IMR-90 (cell line): Measurements from ENCODE around the gene CDC6. TPM values are rescaled to one million over a fixed set of nuclear protein-coding genes. Genes with fewer than 3 reads are reported as not detected.
"Not testable (repeated sequence)": the region's sequence is repeated elsewhere in the genome, so short reads cannot be mapped to it uniquely, and the experiment has no call there.

Experiments used
- ATAC-seq: fragments of 200-7000 bp; cut with Tn5 transposase; 2 replicates; pipeline ENCODE4 v1.9.1; 2020; ENCODE audit warnings: low read depth, mild to moderate bottlenecking, moderate library complexity
- BruUV-seq: library from RNA; stranded (reverse); fragments of 400-500 nt; replicated peaks from 2 replicates; lab custom pipeline; 2021; lab: Mats Ljungman, UMichigan
- CTCF ChIA-PET: fragments of 300-600 bp; formaldehyde crosslinking; extraction: SDS; loops from one replicate; lab custom pipeline; 2021; ENCODE audit warnings: antibody characterized with exemption; lab: Yijun Ruan, JAX
- POLR2A ChIA-PET: fragments of 300-600 bp; sonication (Branson Sonifier 250); formaldehyde crosslinking; loops from one replicate; lab custom pipeline; 2022; ENCODE audit warnings: antibody characterized with exemption; ENCODE audit not compliant: unreplicated experiment; lab: Charles Lee
- DNase-seq: peaks from one replicate; pipeline ENCODE4 v3.0.0; 2013
- H2AFZ ChIP-seq: replicated peaks from 2 replicates; pipeline ENCODE3; 2013; ENCODE audit warnings: low read length, mild to moderate bottlenecking; ENCODE audit not compliant: poor library complexity
- H2AK5ac ChIP-seq: 2 replicates; pipeline ENCODE4 v1.6.1; 2013; ENCODE audit warnings: low read depth, low read length, inconsistent platforms
- H2AK9ac ChIP-seq: replicated peaks from 2 replicates; pipeline ENCODE3; 2013; ENCODE audit warnings: mild to moderate bottlenecking, low read depth, low read length, moderate library complexity; ENCODE audit not compliant: poor library complexity
- H2BK120ac ChIP-seq: 2 replicates; pipeline ENCODE4 v1.6.1; 2013; ENCODE audit warnings: low read depth, low read length, inconsistent platforms
- H2BK15ac ChIP-seq: 3 replicates; pipeline ENCODE4 v1.6.1; 2013; ENCODE audit warnings: low read depth, low read length, inconsistent platforms
- H2BK20ac ChIP-seq: 2 replicates; pipeline ENCODE4 v1.6.1; 2013; ENCODE audit warnings: low read depth, mild to moderate bottlenecking, inconsistent platforms, low read length, moderate library complexity
- H2BK5ac ChIP-seq: 2 replicates; pipeline ENCODE4 v1.6.1; 2013; ENCODE audit warnings: mild to moderate bottlenecking, low read depth, low read length, inconsistent platforms; ENCODE audit not compliant: poor library complexity, severe bottlenecking
- H3K14ac ChIP-seq: replicated peaks from 2 replicates; pipeline ENCODE4 v1.6.1; 2013; ENCODE audit warnings: low read depth, low read length, inconsistent platforms
- H3K18ac ChIP-seq: 2 replicates; pipeline ENCODE4 v1.6.1; 2013; ENCODE audit warnings: low read depth, low read length, control low read depth
- H3K23ac ChIP-seq: 2 replicates; pipeline ENCODE4 v1.6.1; 2013; ENCODE audit warnings: low read depth, low read length, inconsistent platforms
- H3K27ac ChIP-seq: 2 replicates; pipeline ENCODE4 v1.5.1; 2013; ENCODE audit warnings: mild to moderate bottlenecking, control low read depth, low read length; ENCODE audit not compliant: insufficient read depth
- H3K27me3 ChIP-seq: 2 replicates; pipeline ENCODE4 v1.6.1; 2013; ENCODE audit warnings: low read length; ENCODE audit not compliant: control insufficient read depth, insufficient read depth
- H3K36me3 ChIP-seq: 2 replicates; pipeline ENCODE4 v1.6.1; 2013; ENCODE audit warnings: low read length, mixed read lengths; ENCODE audit not compliant: control insufficient read depth, insufficient read depth
- H3K4ac ChIP-seq: 2 replicates; pipeline ENCODE4 v1.6.1; 2013; ENCODE audit warnings: low read depth, low read length, inconsistent platforms
- H3K4me1 ChIP-seq: 2 replicates; pipeline ENCODE4 v1.6.1; 2013; ENCODE audit warnings: low read length, mixed read lengths; ENCODE audit not compliant: control insufficient read depth, insufficient read depth
- H3K4me2 ChIP-seq: 2 replicates; pipeline ENCODE4 v1.6.1; 2013; ENCODE audit warnings: low read depth, mild to moderate bottlenecking, control low read depth, low read length, moderate library complexity
- H3K4me3 ChIP-seq: 2 replicates; pipeline ENCODE4 v1.5.1; 2013; ENCODE audit warnings: low read depth, mild to moderate bottlenecking, control low read depth, low read length, moderate library complexity; ENCODE audit not compliant: insufficient read depth
- H3K56ac ChIP-seq: 2 replicates; pipeline ENCODE4 v1.6.1; 2013; ENCODE audit warnings: low read length, inconsistent platforms; ENCODE audit not compliant: insufficient read depth; ENCODE audit errors: extremely low read depth
- H3K79me1 ChIP-seq, 2 experiments: 2 replicates each; pipeline ENCODE4 v1.6.1; 2013; ENCODE audit warnings: low read length in 2 of 2, inconsistent platforms in 1 of 2, low read depth in 1 of 2
- H3K9ac ChIP-seq: 2 replicates; pipeline ENCODE4 v1.6.1; 2013; ENCODE audit warnings: low read depth, low read length, control low read depth
- H3K9me1 ChIP-seq: 2 replicates; pipeline ENCODE4 v1.6.1; 2013; ENCODE audit warnings: low read length, inconsistent platforms; ENCODE audit not compliant: insufficient read depth
- H3K9me3 ChIP-seq: 2 replicates; pipeline ENCODE4 v1.6.1; 2013; ENCODE audit warnings: low read length; ENCODE audit not compliant: control insufficient read depth, insufficient read depth
- H4K20me1 ChIP-seq: 2 replicates; pipeline ENCODE4 v1.6.1; 2013; ENCODE audit warnings: low read length, inconsistent platforms; ENCODE audit not compliant: insufficient read depth
- H4K5ac ChIP-seq: 2 replicates; pipeline ENCODE4 v1.6.1; 2013; ENCODE audit warnings: mild to moderate bottlenecking, low read depth, low read length, control low read depth
- H4K8ac ChIP-seq, 2 experiments: 2 replicates each; pipeline ENCODE4 v1.6.1; 2013; ENCODE audit warnings: low read depth in 2 of 2, low read length in 2 of 2, control low read depth in 1 of 2, inconsistent platforms in 1 of 2
- H4K91ac ChIP-seq: 2 replicates; pipeline ENCODE4 v1.6.1; 2013; ENCODE audit warnings: low read depth, low read length, inconsistent platforms; ENCODE audit not compliant: insufficient read depth
- BHLHE40 ChIP-seq: fragments of 150-350 bp; IDR thresholded peaks from 2 replicates; pipeline ENCODE4 v1.6.1; 2016; ENCODE audit warnings: mild to moderate bottlenecking, low read depth, low read length
- MAFK ChIP-seq: IDR thresholded peaks from 2 replicates; pipeline ENCODE4 v1.6.1; 2012; ENCODE audit warnings: low read depth, low read length, improper control_type of control experiment
- RAD21 ChIP-seq: IDR thresholded peaks from 2 replicates; pipeline ENCODE4 v1.6.1; 2012; ENCODE audit warnings: low read length, improper control_type of control experiment
- RCOR1 ChIP-seq: IDR thresholded peaks from 2 replicates; pipeline ENCODE4 v1.6.1; 2012; ENCODE audit warnings: mild to moderate bottlenecking, low read length, improper control_type of control experiment; ENCODE audit not compliant: insufficient replicate concordance
- WGBS, 2 experiments: methylation state at CpG; one replicate each; pipeline versions ENCODE4 v1.1.5 to v1.1.7; 2013; ENCODE audit warnings: missing lambda C conversion rate in 2 of 2; ENCODE audit not compliant: insufficient read length in 1 of 2; ENCODE audit errors: extremely low coverage in 2 of 2; 5-methylcytosine and 5-hydroxymethylcytosine counted together
- dilution Hi-C: fragments of 300-500 bp; cut with HindIII; formaldehyde crosslinking; loops from one replicate; pipeline ENCODE4 v1.14.3; 2018; ENCODE audit warnings: low sequenced_read_pairs; ENCODE audit not compliant: unreplicated experiment
- in situ Hi-C: fragments of 300-500 bp; cut with MboI; formaldehyde crosslinking; loops from 3 replicates; pipeline ENCODE4 v1.14.3; 2019; ENCODE audit warnings: low sequenced_read_pairs, inconsistent platforms, mixed read lengths
- intact Hi-C: fragments of 100-400 bp; cut with micrococcal nuclease; formaldehyde crosslinking; loops from 2 replicates; pipeline ENCODE4 v1.10.0; 2022
- polyA plus RNA-seq, 3 experiments: library from polyadenylated mRNA; depleted of rRNA; stranded (reverse); fragments of >200 nt; gene quantifications; 2 replicates each; pipeline ENCODE4 v1.2.3, GENCODE V29; 2012; ENCODE audit warnings: low replicate concordance in 1 of 3
- total RNA-seq: library from RNA; depleted of rRNA; stranded (reverse); fragments of >200 nt; gene quantifications from 2 replicates; pipeline ENCODE4 v1.2.3, GENCODE V29; 2012

CDC6 gene
- total and polyA plus RNA-seq, 2 of the 4 experiments (the other 2 are of a cell fraction): 15.3 to 25.6 TPM

- H3K27me3 ChIP-seq, H2AFZ ChIP-seq, H4K8ac ChIP-seq, POLR2A ChIA-PET, H3K27ac ChIP-seq, H3K4ac ChIP-seq, H2BK15ac ChIP-seq, H3K36me3 ChIP-seq, H4K5ac ChIP-seq, H2AK9ac ChIP-seq, H3K56ac ChIP-seq, dilution Hi-C loops, H2BK20ac ChIP-seq, H3K9me3 ChIP-seq, H4K91ac ChIP-seq, H3K23ac ChIP-seq, H3K9ac ChIP-seq, H3K4me3 ChIP-seq, H3K18ac ChIP-seq, BruUV-seq: not testable (repeated sequence)
- peaks cover 36% of the 10 kb centered on the region for H3K4me1 ChIP-seq
- H4K20me1 ChIP-seq: peaks cover 15% of the 10 kb centered on the region; the same call in 1 of the 2 replicates
- H3K79me1 ChIP-seq: peaks cover 0 to 19% of the 10 kb centered on the region in 2 experiments; a peak in 2 of 4 replicates
- in situ Hi-C loops: loop anchor here (5.0 kb wide), 2 partner anchors 48 to 233 kb away; no protein-coding TSS in a partner anchor
- 0 out of 2 replicates have a peak overlapping the region, but pooled peaks have one; percentile 15 for H3K14ac ChIP-seq
- peak; percentile 52 for ATAC-seq
- peaks cover 15% of the 10 kb centered on the region for H3K9me1 ChIP-seq
- intact Hi-C loops: loop anchor here (5.0 kb wide), 1 partner anchor 228 kb away; no protein-coding TSS in a partner anchor
- H2BK5ac ChIP-seq: peak overlapping the region; percentile 42
- peak overlapping the region; percentile 2; the same call in 1 of the 2 replicates for H3K4me2 ChIP-seq
- CTCF ChIA-PET: interaction anchor here (0.5 to 3.0 kb wide), 7 partner anchors 10 to 58 kb away, joined by 3 to 11 read pairs (median 3); no protein-coding TSS in a partner anchor
- WGBS, 2 experiments: no CpG with 5 or more reads among the region's 5 CpGs
- H2BK120ac ChIP-seq: peak overlapping the region; percentile 4; the same call in 1 of the 2 replicates
- peak; percentile 87 for DNase-seq
- TF ChIP-seq RCOR1 (peak; percentile 64), RAD21 (0 out of 2 replicates have a peak, but pooled peaks have one; percentile 14), MAFK (0 out of 2 replicates have a peak, but pooled peaks have one; percentile 25), BHLHE40 (peak; percentile 84)
- peak overlapping the region; percentile 73; the same call in 1 of the 2 replicates for H2AK5ac ChIP-seq
These were observed 16.8 kb downstream of the CDC6 start for GRCh38 chr17:40304552-40304863.

DNA sequence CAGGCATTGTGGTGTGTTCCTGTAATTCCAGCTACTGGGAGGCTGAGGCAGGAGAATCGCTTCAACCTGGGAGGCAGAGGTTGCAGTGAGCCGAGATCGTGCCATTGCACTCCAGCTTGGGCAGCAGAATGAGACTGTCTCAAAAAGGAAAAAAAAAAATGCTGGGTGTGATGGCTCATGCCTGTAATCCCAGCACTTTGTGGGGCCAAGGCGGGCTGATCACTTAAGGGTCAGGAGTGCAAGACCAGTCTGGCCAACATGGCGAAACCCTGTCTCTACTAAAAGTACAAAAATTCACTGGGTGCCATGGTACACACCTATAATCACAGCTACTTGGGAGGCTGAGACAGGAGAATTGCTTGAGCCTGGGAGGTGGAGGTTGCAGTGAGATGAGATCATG lies 17.2 kb downstream of the CDC6 start:
- WGBS, 2 experiments: no CpG with 5 or more reads among the region's 5 CpGs
- H2AFZ ChIP-seq, H2AK9ac ChIP-seq, DNase-seq, H3K4me3 ChIP-seq, H2BK5ac ChIP-seq, H3K4ac ChIP-seq, H4K5ac ChIP-seq, H3K27me3 ChIP-seq, H3K23ac ChIP-seq, H2BK20ac ChIP-seq, H3K9me3 ChIP-seq, dilution Hi-C loops, H3K27ac ChIP-seq, POLR2A ChIA-PET, H2BK15ac ChIP-seq, H3K18ac ChIP-seq, H3K4me2 ChIP-seq, H4K91ac ChIP-seq, H3K56ac ChIP-seq, H3K9ac ChIP-seq, ATAC-seq, H4K8ac ChIP-seq, H3K14ac ChIP-seq, H2BK120ac ChIP-seq, H3K36me3 ChIP-seq, BruUV-seq: not testable (repeated sequence)
- Histone ChIP-seq H2AK5ac (peak overlapping the region; percentile 7; the same call in 1 of the 2 replicates), H4K20me1 (peaks cover 15% of the 10 kb centered on the region; the same call in 1 of the 2 replicates), H3K79me1 (peaks cover 0 to 16% of the 10 kb centered on the region in 2 experiments; a peak in 2 of 4 replicates), H3K4me1 (peaks cover 38% of the 10 kb centered on the region), H3K9me1 (peaks cover 15% of the 10 kb centered on the region)
- intact Hi-C loops: loop anchor here (5.0 kb wide), 1 partner anchor 227 kb away; no protein-coding TSS in a partner anchor
- CTCF ChIA-PET: interaction anchor here (0.6 to 3.0 kb wide), 4 partner anchors 12 to 58 kb away, joined by 3 to 11 read pairs (median 3); no protein-coding TSS in a partner anchor
- in situ Hi-C loops: loop anchor here (5.0 kb wide), 2 partner anchors 47 to 232 kb away; no protein-coding TSS in a partner anchor
